BLaER1 (cell line): ENCODE measurements around the gene CDH8.
"Not testable (repeated sequence)": the region's sequence is repeated elsewhere in the genome, so short reads cannot be mapped to it uniquely, and the experiment has no call there.

Experiments
- H3K27ac ChIP-seq: shearing (Covaris generic); formaldehyde crosslinking; 2 replicates; pipeline ENCODE4 v1.8.1; 2022
- H3K27me3 ChIP-seq: shearing (Covaris generic); formaldehyde crosslinking; 2 replicates; pipeline ENCODE4 v1.8.1; 2022
- H3K36me3 ChIP-seq: shearing (Covaris generic); formaldehyde crosslinking; 2 replicates; pipeline ENCODE4 v1.8.1; 2022
- H3K4me1 ChIP-seq: shearing (Covaris generic); formaldehyde crosslinking; 2 replicates; pipeline ENCODE4 v1.8.1; 2022
- H3K4me2 ChIP-seq: shearing (Covaris generic); formaldehyde crosslinking; 2 replicates; pipeline ENCODE4 v1.8.1; 2022
- H3K4me3 ChIP-seq: shearing (Covaris generic); formaldehyde crosslinking; 2 replicates; pipeline ENCODE4 v1.8.1; 2022
- H3K9ac ChIP-seq: shearing (Covaris generic); formaldehyde crosslinking; 2 replicates; pipeline ENCODE4 v1.8.1; 2022
- H3K9me3 ChIP-seq: shearing (Covaris generic); formaldehyde crosslinking; 2 replicates; pipeline ENCODE4 v1.8.1; 2022
- H4K20me1 ChIP-seq: shearing (Covaris generic); formaldehyde crosslinking; 2 replicates; pipeline ENCODE4 v1.8.1; 2022
- Cebpa-rat ChIP-seq: shearing (Covaris generic); IDR thresholded peaks from 2 replicates; pipeline ENCODE4 v1.8.1; 2022

The CDH8 gene

GRCh38 chr16:61829631-61830030 lies 206.6 kb downstream of the CDH8 start:
- Histone ChIP-seq H4K20me1 (no peaks in the 10 kb centered on the region), H3K27ac (no peak overlapping the region), H3K4me3 (no peak overlapping the region), H3K9me3 (no peaks in the 10 kb centered on the region), H3K4me2 (no peak overlapping the region), H3K4me1 (peaks cover 13% of the 10 kb centered on the region), H3K27me3 (no peaks in the 10 kb centered on the region), H3K9ac (no peak overlapping the region), H3K36me3 (no peaks in the 10 kb centered on the region)
- TF ChIP-seq Cebpa-rat: no peak

GRCh38 chr16:61823326-61823725 lies 212.9 kb downstream of the CDH8 start:
- H4K20me1 ChIP-seq: no peaks in the 10 kb centered on the region
- H3K9ac ChIP-seq: no peak overlapping the region
- no peaks in the 10 kb centered on the region for H3K36me3 ChIP-seq
- H3K27me3 ChIP-seq: no peaks in the 10 kb centered on the region
- TF ChIP-seq Cebpa-rat: no peak
- no peak overlapping the region for H3K4me2 ChIP-seq
- H3K4me1 ChIP-seq: no peaks in the 10 kb centered on the region
- H3K9me3 ChIP-seq: no peaks in the 10 kb centered on the region
- no peak overlapping the region for H3K4me3 ChIP-seq
- H3K27ac ChIP-seq: no peak overlapping the region

GRCh38 chr16:61820820-61821219 lies 215.4 kb downstream of the CDH8 start:
- Histone ChIP-seq H3K27ac (no peak overlapping the region), H3K9ac (no peak overlapping the region), H3K27me3 (no peaks in the 10 kb centered on the region), H3K4me3 (no peak overlapping the region), H4K20me1 (no peaks in the 10 kb centered on the region), H3K4me1 (no peaks in the 10 kb centered on the region), H3K36me3 (no peaks in the 10 kb centered on the region), H3K4me2 (no peak overlapping the region), H3K9me3 (no peaks in the 10 kb centered on the region)
- no peak for TF ChIP-seq Cebpa-rat

- no peaks in the 10 kb centered on the region for H3K4me1 ChIP-seq
- no peak overlapping the region for H3K4me3 ChIP-seq
- TF ChIP-seq Cebpa-rat: no peak
Observed at GRCh38 chr16:61820398-61820797, 215.8 kb downstream of the CDH8 start.

GRCh38 chr16:61818850-61819249 lies 217.4 kb downstream of the CDH8 start:
- Histone ChIP-seq H3K36me3 (no peaks in the 10 kb centered on the region), H3K4me2 (no peak overlapping the region), H3K4me3 (no peak overlapping the region), H3K9me3 (no peaks in the 10 kb centered on the region), H3K9ac (no peak overlapping the region), H3K4me1 (no peaks in the 10 kb centered on the region), H4K20me1 (no peaks in the 10 kb centered on the region), H3K27ac (no peak overlapping the region), H3K27me3 (no peaks in the 10 kb centered on the region)
- no peak for TF ChIP-seq Cebpa-rat

More at GRCh38 chr16:61820398-61820797, 215.8 kb downstream of the CDH8 start:
- H3K27ac ChIP-seq: no peak overlapping the region
- H3K9ac ChIP-seq: no peak overlapping the region
- H3K9me3 ChIP-seq: no peaks in the 10 kb centered on the region
- H4K20me1 ChIP-seq: no peaks in the 10 kb centered on the region
- H3K4me2 ChIP-seq: no peak overlapping the region
- no peaks in the 10 kb centered on the region for H3K27me3 ChIP-seq
- no peaks in the 10 kb centered on the region for H3K36me3 ChIP-seq

GRCh38 chr16:61817583-61818278 lies 218.5 kb downstream of the CDH8 start:
- Histone ChIP-seq H3K4me3 (no peak overlapping the region), H3K9me3 (no peaks in the 10 kb centered on the region), H3K36me3 (no peaks in the 10 kb centered on the region), H3K27me3 (no peaks in the 10 kb centered on the region), H4K20me1 (no peaks in the 10 kb centered on the region), H3K4me1 (no peaks in the 10 kb centered on the region), H3K27ac (no peak overlapping the region), H3K9ac (no peak overlapping the region), H3K4me2 (no peak overlapping the region)
- TF ChIP-seq Cebpa-rat: no peak

- H3K4me3 ChIP-seq: no peak overlapping the region
- H4K20me1 ChIP-seq: no peaks in the 10 kb centered on the region
- no peak overlapping the region for H3K9ac ChIP-seq
- no peaks in the 10 kb centered on the region for H3K36me3 ChIP-seq
- no peaks in the 10 kb centered on the region for H3K9me3 ChIP-seq
- H3K27me3 ChIP-seq: no peaks in the 10 kb centered on the region
- no peak for TF ChIP-seq Cebpa-rat
- no peaks in the 10 kb centered on the region for H3K4me1 ChIP-seq
- no peak overlapping the region for H3K4me2 ChIP-seq
- no peak overlapping the region for H3K27ac ChIP-seq
Observed at GRCh38 chr16:61814726-61815347, 221.4 kb downstream of the CDH8 start.

- no peak overlapping the region for H3K4me3 ChIP-seq
- no peak for TF ChIP-seq Cebpa-rat
- H3K4me1 ChIP-seq: no peaks in the 10 kb centered on the region
- H3K9ac ChIP-seq: no peak overlapping the region
- no peaks in the 10 kb centered on the region for H4K20me1 ChIP-seq
- H3K27me3 ChIP-seq: no peaks in the 10 kb centered on the region
- H3K4me2 ChIP-seq: no peak overlapping the region
- no peaks in the 10 kb centered on the region for H3K36me3 ChIP-seq
- no peak overlapping the region for H3K27ac ChIP-seq
- H3K9me3 ChIP-seq: no peaks in the 10 kb centered on the region
Observed at GRCh38 chr16:61813339-61813738, 222.9 kb downstream of the CDH8 start.

- no peaks in the 10 kb centered on the region for H3K4me1 ChIP-seq
- H3K27me3 ChIP-seq: no peaks in the 10 kb centered on the region
- H3K9ac ChIP-seq: no peak overlapping the region
- no peak for TF ChIP-seq Cebpa-rat
- H3K4me3 ChIP-seq: no peak overlapping the region
- H3K4me2 ChIP-seq: no peak overlapping the region
- no peak overlapping the region for H3K27ac ChIP-seq
- H4K20me1 ChIP-seq: no peaks in the 10 kb centered on the region
- H3K36me3 ChIP-seq: no peaks in the 10 kb centered on the region
- no peaks in the 10 kb centered on the region for H3K9me3 ChIP-seq
Observed at GRCh38 chr16:61812251-61812650, 224.0 kb downstream of the CDH8 start.

GRCh38 chr16:61807551-61807950 lies 228.7 kb downstream of the CDH8 start:
- no peak overlapping the region for H3K4me3 ChIP-seq
- H3K27ac ChIP-seq: no peak overlapping the region
- H3K9ac ChIP-seq: no peak overlapping the region
- H3K9me3 ChIP-seq: no peaks in the 10 kb centered on the region
- H3K36me3 ChIP-seq: no peaks in the 10 kb centered on the region
- TF ChIP-seq Cebpa-rat: no peak
- no peaks in the 10 kb centered on the region for H3K4me1 ChIP-seq
- no peak overlapping the region for H3K4me2 ChIP-seq
- no peaks in the 10 kb centered on the region for H3K27me3 ChIP-seq
- no peaks in the 10 kb centered on the region for H4K20me1 ChIP-seq

- not testable (repeated sequence) for H3K27ac ChIP-seq, H3K9me3 ChIP-seq, H3K36me3 ChIP-seq, H4K20me1 ChIP-seq, H3K4me1 ChIP-seq, H3K4me2 ChIP-seq, H3K27me3 ChIP-seq, H3K9ac ChIP-seq, H3K4me3 ChIP-seq
Observed at GRCh38 chr16:61801217-61801616, 235.0 kb downstream of the CDH8 start.
